Measurements from ENCODE around the gene MARF1.
A peak's percentile ranks its signal among the peaks of the same experiment; 100 is the strongest.
"Not testable (repeated sequence)": the region's sequence is repeated elsewhere in the genome, so short reads cannot be mapped to it uniquely, and the experiment has no call there.

The MARF1 gene

DNA sequence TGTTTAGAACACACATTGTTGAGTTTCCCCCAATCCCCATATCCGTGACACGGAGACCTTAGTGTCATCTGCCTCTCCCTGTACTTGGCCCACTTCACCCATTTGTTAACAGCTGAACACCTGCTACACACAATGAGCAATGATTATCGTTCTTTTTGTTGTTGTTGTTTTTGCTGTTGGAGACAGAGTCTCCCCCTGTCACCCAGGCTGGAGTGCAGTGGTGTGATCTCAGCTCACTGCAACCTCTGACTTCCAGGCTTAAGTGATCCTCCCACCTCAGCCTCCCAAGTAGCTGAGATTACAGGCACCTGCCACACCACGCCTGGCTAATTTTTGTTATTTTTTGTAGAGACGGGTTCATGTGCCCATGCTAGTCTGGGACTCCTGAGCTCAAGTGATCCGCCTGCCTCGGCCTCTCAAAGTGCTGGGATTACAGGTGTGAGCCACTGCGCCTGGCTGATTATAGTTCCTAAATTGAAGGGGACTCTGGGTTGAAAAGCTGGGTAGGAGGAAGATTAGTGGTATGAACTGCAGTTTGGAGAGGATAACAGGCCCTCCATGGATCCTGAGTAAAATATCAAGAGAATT, 28.7 kb upstream of the MARF1 start:
- Mint-ChIP-seq H3K36me3 (ENCODE audit: low read depth) (peaks cover 59% of the 10 kb centered on the region), H3K27me3 (ENCODE audit: low read depth) (no peaks in the 10 kb centered on the region), H3K27ac (peak overlapping the region; percentile 97), H3K9me3 (no peaks in the 10 kb centered on the region), H3K4me1 (ENCODE audit: low read depth) (peaks cover 36% of the 10 kb centered on the region), H3K4me3 (peak overlapping the region; percentile 36)
- no peak for DNase-seq (ENCODE audit: low spot score)

DNA sequence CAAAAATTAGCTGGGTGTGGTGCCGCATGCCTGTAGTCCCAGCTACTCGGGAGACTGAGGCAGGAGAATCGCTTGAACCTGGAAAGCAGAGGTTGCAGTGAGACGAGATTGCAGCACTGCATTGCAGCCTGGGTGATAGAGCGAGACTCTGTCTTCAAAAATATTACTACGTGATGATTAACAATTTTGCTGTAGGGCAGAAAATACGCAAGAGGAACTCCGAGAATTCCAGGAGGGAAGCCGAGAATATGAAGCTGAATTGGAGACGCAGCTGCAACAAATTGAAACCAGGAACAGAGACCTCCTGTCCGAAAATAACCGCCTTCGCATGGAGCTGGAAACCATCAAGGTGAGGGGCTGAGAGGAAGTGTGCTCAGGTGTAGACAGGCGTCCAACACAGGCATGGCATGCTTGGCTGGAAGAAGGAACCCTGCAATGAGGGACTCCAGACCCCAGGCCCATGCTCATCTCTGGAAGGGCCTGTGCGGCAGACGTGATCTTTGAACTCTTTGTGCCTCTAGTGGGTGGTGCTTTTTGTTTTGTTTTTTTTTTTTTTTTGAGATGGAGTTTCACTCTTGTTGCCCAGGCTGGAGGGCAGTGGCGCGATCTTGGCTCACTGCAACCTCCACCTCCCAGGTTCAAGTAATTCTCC, 24.3 kb upstream of the MARF1 start:
- Mint-ChIP-seq H3K4me1 (ENCODE audit: low read depth) (peaks cover 13% of the 10 kb centered on the region), H3K36me3 (ENCODE audit: low read depth) (peaks cover 52% of the 10 kb centered on the region), H3K9me3 (no peaks in the 10 kb centered on the region), H3K4me3 (no peak overlapping the region), H3K27me3 (ENCODE audit: low read depth) (no peaks in the 10 kb centered on the region), H3K27ac (no peak overlapping the region)
- no peak for DNase-seq (ENCODE audit: low spot score)

DNA sequence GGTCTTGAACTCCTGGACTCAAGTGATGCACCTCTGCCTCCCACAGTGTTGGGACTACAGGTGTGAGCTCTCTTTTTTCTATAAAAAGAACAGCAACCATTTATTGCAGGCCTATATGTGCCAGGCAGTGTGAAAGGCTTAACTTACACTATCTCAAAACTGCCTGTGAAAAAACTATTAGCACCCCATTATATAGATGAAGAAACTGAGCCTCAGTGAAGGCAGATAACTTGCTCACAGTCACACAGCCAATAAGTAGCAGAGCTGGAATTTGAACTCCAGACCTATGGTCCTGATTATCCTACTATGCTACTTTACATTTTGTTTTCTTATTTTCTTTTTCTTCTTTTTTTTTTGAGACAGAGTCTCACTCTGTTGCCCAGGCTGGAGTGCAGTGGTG, 22.2 kb upstream of the MARF1 start:
- Mint-ChIP-seq H3K27me3 (ENCODE audit: low read depth) (no peaks in the 10 kb centered on the region), H3K36me3 (ENCODE audit: low read depth) (peaks cover 55% of the 10 kb centered on the region), H3K4me1 (ENCODE audit: low read depth) (peaks cover 8% of the 10 kb centered on the region), H3K9me3 (no peaks in the 10 kb centered on the region), H3K4me3 (no peak overlapping the region), H3K27ac (no peak overlapping the region)
- DNase-seq (ENCODE audit: low spot score): no peak

DNA sequence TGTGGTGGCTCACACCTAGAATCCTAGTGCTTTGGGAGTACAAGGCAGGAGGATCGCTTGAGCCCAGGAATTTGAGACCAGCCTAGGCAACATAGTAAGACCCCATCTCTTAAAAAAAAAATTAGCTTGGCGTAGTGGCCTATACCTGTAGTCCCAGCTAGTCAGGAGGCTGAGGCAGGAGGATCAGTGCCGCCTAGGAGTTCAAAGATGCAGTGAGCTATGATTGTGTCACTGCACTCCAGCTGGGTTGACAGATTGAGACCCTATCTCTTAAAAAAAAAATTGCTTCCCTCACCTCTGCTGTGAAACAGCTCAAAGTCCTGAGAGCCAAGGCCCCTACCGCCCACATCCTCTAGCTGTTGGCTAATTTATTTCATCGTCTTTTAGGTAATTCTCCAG, 17.2 kb upstream of the MARF1 start:
- peaks cover 45% of the 10 kb centered on the region for H3K36me3 Mint-ChIP-seq (ENCODE audit: low read depth)
- H3K4me1 Mint-ChIP-seq (ENCODE audit: low read depth): peaks cover 26% of the 10 kb centered on the region
- no peak overlapping the region for H3K4me3 Mint-ChIP-seq
- peak overlapping the region; percentile 75 for H3K27ac Mint-ChIP-seq
- H3K27me3 Mint-ChIP-seq (ENCODE audit: low read depth): no peaks in the 10 kb centered on the region
- no peaks in the 10 kb centered on the region for H3K9me3 Mint-ChIP-seq
- DNase-seq (ENCODE audit: low spot score): no peak

DNA sequence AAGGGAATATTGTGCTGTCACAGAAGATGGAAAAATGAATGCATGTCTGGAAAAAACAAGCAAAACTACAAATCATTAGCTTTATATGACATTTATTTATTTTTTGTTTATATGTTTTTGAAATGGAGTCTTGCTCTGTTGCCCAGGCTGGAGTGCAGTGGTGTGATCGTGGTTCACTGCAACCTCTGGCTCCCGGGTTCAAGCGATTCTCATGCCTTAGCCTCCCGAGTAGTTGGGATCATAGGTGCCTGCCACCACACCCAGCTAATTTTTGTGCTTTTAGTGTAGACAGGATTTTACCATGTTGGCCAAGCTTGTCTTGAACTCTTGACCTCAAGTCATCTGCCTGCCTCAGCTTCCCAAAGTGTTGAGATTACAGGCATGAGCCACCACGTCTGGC, 15.6 kb upstream of the MARF1 start:
- Mint-ChIP-seq H3K9me3 (no peaks in the 10 kb centered on the region), H3K4me1 (ENCODE audit: low read depth) (peaks cover 28% of the 10 kb centered on the region), H3K27ac (peak overlapping the region; percentile 83), H3K4me3 (peak overlapping the region; percentile 57), H3K36me3 (ENCODE audit: low read depth) (peaks cover 38% of the 10 kb centered on the region), H3K27me3 (ENCODE audit: low read depth) (no peaks in the 10 kb centered on the region)
- DNase-seq (ENCODE audit: low spot score): no peak

DNA sequence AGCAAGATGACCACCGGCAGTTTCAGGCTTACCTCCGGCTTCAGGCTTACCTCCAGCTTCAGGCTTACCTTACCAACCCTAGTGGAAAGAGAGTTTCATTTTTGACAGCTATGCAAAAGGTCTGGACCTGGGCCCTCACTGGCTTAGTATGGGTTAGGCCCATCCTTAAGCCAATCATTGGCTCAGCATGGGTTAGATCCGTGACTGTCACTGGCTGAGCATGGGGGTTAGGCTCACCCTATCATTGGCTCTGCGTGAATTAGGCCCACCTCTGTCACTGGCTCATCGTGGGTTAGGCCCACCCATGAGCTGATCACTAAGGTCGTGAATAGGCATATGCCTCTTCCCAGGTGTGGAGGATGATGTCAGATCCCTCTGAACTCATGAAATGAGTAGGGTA, 15.2 kb upstream of the MARF1 start:
- H3K4me1 Mint-ChIP-seq (ENCODE audit: low read depth): peaks cover 30% of the 10 kb centered on the region
- H3K9me3 Mint-ChIP-seq: no peaks in the 10 kb centered on the region
- peaks cover 38% of the 10 kb centered on the region for H3K36me3 Mint-ChIP-seq (ENCODE audit: low read depth)

DNA sequence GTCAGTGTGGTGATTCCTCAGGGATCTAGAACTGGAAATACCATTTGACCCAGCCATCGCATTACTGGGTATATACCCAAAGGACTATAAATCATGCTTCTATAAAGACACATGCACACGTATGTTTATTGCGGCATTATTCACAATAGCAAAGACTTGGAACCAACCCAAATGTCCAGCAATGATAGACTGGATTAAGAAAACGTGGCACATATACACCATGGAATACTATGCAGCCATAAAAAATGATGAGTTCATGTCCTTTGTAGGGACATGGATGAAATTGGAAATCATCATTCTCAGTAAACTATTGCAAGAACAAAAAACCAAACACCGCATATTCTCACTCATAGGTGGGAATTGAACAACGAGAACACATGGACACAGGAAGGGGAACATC, 12.6 kb upstream of the MARF1 start:
- H3K36me3 Mint-ChIP-seq (ENCODE audit: low read depth): peaks cover 31% of the 10 kb centered on the region
- H3K9me3 Mint-ChIP-seq; H3K4me3 Mint-ChIP-seq; H3K27me3 Mint-ChIP-seq (ENCODE audit: low read depth); DNase-seq (ENCODE audit: low spot score); H3K27ac Mint-ChIP-seq: not testable (repeated sequence)
- peaks cover 41% of the 10 kb centered on the region for H3K4me1 Mint-ChIP-seq (ENCODE audit: low read depth)

More for the DNA sequence above, 15.2 kb upstream of the MARF1 start:
- DNase-seq (ENCODE audit: low spot score): no peak
- Mint-ChIP-seq H3K27ac (peak overlapping the region; percentile 55), H3K4me3 (no peak overlapping the region), H3K27me3 (ENCODE audit: low read depth) (no peaks in the 10 kb centered on the region)

DNA sequence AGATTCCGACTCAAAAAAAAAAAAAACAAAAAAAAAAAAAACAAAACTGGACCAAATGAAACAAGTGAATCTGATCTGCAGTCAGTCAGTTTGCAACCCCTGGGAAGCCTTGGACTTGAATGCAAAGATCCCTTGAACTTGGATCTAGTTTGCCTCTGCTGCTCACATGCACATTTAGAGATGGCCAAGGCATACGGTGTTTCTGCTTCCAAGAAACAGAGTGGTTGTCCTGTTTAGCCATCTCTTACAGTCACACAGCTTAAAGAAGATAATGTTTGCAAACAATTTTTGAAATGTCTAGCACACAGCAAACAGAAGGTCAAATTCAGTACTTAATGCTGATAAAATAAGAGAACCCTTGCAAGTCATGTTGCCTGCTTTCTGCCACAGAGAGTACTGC, 11.6 kb upstream of the MARF1 start:
- peaks cover 39% of the 10 kb centered on the region for H3K4me1 Mint-ChIP-seq (ENCODE audit: low read depth)
- H3K36me3 Mint-ChIP-seq (ENCODE audit: low read depth): peaks cover 26% of the 10 kb centered on the region
- no peak overlapping the region for H3K27ac Mint-ChIP-seq
- DNase-seq (ENCODE audit: low spot score): no peak
- H3K4me3 Mint-ChIP-seq: no peak overlapping the region
- H3K27me3 Mint-ChIP-seq (ENCODE audit: low read depth): no peaks in the 10 kb centered on the region
- no peaks in the 10 kb centered on the region for H3K9me3 Mint-ChIP-seq

DNA sequence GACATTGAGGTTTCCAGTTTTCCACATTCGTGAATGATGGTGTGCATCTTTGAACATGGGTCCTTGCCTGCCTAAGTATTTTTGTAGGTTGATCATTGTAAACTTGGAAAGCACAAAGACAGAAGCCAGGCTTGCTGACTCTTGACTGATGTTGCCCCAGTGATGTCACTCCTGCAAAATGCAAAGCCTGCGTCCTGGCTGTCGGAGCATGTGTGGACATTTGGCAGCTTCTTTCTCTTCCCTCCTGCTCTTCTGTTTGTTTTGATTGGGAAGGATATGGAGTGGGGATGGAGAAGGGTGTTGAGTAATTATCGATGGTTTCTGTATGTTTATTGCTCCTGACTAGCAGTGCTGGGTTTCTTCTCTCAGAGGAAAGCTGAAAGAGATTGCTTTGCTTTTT, 10.3 kb upstream of the MARF1 start:
- no peaks in the 10 kb centered on the region for H3K9me3 Mint-ChIP-seq
- no peak for DNase-seq (ENCODE audit: low spot score)
- H3K27ac Mint-ChIP-seq: no peak overlapping the region
- peaks cover 33% of the 10 kb centered on the region for H3K4me1 Mint-ChIP-seq (ENCODE audit: low read depth)
- H3K36me3 Mint-ChIP-seq (ENCODE audit: low read depth): peaks cover 21% of the 10 kb centered on the region
- peak overlapping the region; percentile 93 for H3K4me3 Mint-ChIP-seq
- H3K27me3 Mint-ChIP-seq (ENCODE audit: low read depth): no peaks in the 10 kb centered on the region

DNA sequence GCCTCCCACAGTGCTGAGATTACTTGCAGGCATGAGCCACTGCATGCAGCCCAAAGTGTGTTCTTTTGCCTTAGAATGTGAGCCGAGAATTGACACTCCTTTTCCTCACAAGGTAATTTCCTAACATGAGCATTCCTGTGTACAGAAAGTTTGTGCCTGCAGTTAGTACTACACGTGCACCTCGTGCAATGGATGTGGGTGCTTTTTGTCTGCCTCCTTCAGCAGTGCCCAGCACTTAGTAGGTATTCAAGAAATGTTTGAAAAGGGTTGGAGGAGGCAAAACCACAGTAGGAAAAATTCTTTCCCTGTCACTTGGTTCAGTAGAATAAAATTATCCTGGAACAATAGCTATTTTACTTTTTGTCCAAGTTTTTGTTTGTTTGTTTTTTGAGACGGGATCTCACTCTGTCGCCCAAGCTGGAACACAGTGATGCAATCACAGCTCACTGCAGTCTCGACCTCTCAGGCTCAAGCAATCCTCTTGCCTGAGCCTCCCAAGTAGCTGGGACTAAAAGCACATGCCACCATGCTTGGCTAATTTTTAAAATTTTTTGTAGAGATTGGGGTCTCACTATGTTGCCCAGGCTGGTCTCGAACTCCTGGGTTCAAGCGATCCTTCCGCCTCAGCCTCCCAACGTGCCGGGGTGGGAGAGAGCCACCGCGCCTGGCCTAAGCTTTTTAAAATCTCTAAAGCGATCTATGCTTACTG, 9.5 kb upstream of the MARF1 start:
- no peak for DNase-seq (ENCODE audit: low spot score)
- Mint-ChIP-seq H3K4me1 (ENCODE audit: low read depth) (peaks cover 26% of the 10 kb centered on the region), H3K9me3 (no peaks in the 10 kb centered on the region), H3K4me3 (peak overlapping the region; percentile 93), H3K27me3 (ENCODE audit: low read depth) (no peaks in the 10 kb centered on the region), H3K27ac (no peak overlapping the region), H3K36me3 (ENCODE audit: low read depth) (peaks cover 18% of the 10 kb centered on the region)

DNA sequence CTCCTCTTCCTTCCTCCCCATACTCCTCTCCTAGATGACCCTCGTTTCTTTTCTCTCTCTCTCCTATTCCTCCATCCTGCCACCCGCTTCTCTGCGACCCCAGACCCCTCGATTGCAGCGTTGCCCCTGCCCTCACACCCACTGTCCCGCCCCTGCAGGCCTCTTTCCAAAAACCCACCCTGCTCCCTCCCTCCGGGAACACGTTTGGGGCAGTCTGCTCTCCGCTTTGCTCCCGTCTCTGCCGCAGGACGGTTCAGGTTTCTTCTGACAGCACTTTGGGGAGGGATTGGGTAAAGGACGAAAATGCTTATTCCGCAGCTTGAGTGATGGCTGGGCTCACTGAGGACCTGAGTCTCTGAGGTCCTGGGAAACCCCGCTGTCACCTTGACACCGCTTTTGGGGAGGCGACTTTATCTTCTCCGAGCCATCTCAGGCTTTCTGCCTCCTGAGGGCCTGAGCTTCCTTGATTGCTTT, 7.8 kb upstream of the MARF1 start:
- Mint-ChIP-seq H3K27ac (peak overlapping the region; percentile 99), H3K9me3 (no peaks in the 10 kb centered on the region), H3K4me1 (ENCODE audit: low read depth) (peaks cover 22% of the 10 kb centered on the region), H3K36me3 (ENCODE audit: low read depth) (peaks cover 14% of the 10 kb centered on the region), H3K4me3 (peak overlapping the region; percentile 93), H3K27me3 (ENCODE audit: low read depth) (no peaks in the 10 kb centered on the region)
- DNase-seq (ENCODE audit: low spot score): peak; percentile 52

DNA sequence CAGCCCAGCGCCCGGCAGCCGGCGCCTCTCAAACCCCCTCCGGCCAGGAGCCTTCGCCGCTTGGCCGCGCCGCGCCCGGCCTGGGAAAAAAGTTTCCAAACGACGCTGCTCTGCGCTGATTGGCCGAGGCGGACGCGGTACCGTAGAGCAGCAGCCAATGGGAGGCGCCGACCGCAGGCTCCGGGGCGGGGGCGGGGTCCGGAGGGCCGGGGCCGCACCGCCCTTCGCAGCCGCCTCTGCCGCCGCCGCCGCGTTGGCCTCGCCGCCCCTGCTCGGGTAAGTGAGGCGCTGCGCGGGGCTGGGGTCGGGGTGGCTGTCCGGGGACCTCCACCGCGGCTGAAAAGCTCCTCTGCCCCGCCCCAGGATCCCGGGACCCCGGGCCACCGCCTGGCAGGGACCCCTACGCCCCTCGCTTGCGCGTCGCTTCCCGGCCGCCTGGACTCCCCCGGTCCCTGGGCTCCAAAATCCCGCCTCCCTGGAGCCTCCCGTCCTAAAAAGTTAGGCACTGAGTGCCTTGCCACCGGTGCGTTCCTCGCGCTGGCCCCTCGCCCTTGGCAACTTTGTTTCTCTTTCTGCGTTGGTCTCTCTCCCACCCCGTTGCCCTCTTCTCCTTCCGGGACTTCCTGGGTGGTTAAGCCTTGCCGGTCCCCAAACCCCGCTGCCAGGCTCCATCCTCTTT, 7.2 kb upstream of the MARF1 start, which contains the start of gene NDE1:
Gene NDE1 (plus strand): TSS at position 227 of the 679 bp plus-strand sequence. CDS start 14,534 bp downstream, outside the sequence.
- no peaks in the 10 kb centered on the region for H3K9me3 Mint-ChIP-seq
- H3K4me1 Mint-ChIP-seq (ENCODE audit: low read depth): peaks cover 22% of the 10 kb centered on the region
- H3K27ac Mint-ChIP-seq: peak within 1 kb of the TSS; percentile 99
- H3K4me3 Mint-ChIP-seq: peak within 1 kb of the TSS; percentile 93
- DNase-seq (ENCODE audit: low spot score): peak; percentile 84
- H3K27me3 Mint-ChIP-seq (ENCODE audit: low read depth): no peaks in the 10 kb centered on the region
- peaks cover 12% of the 10 kb centered on the region for H3K36me3 Mint-ChIP-seq (ENCODE audit: low read depth)

DNA sequence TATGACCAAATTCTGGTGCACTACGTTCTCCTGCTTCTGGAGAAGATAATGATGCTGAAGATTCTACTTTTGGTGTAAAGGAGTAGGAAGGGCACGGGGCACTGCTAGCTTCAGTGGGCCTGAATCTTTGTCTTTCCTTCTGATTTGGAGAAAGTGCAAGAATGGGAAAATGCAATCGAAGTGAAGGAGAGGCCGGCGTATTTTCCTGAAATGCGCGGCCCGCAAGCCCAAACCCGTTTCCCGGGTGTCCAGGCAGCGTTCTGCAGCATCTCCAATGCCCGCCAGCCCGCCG, 6.7 kb upstream of the MARF1 start:
- peak overlapping the region; percentile 84 for H3K4me3 Mint-ChIP-seq
- H3K9me3 Mint-ChIP-seq: no peaks in the 10 kb centered on the region
- H3K36me3 Mint-ChIP-seq (ENCODE audit: low read depth): peaks cover 11% of the 10 kb centered on the region
- no peaks in the 10 kb centered on the region for H3K27me3 Mint-ChIP-seq (ENCODE audit: low read depth)
- DNase-seq (ENCODE audit: low spot score): no peak
- peaks cover 22% of the 10 kb centered on the region for H3K4me1 Mint-ChIP-seq (ENCODE audit: low read depth)
- peak overlapping the region; percentile 78 for H3K27ac Mint-ChIP-seq

DNA sequence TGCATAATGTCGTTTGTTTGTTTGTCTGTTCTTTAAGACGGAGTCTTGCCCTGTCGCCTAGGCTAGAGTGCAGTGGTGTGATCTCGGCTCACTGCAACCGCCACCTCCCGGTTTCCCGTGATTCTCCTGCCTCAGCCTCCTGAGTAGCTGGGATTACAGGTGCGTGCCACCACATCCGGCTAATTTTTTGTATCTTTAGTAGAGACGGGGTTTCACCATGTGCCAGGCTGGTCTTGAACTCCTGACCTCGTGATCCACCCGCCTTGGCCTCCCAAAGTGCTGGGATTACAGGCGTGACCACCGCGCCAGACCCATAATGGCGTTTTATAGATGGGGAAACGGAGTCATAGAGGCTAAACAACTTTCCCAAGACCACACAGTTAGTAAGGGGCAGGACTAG, 6.4 kb upstream of the MARF1 start:
- H3K4me1 Mint-ChIP-seq (ENCODE audit: low read depth): peaks cover 24% of the 10 kb centered on the region
- H3K36me3 Mint-ChIP-seq (ENCODE audit: low read depth): peaks cover 11% of the 10 kb centered on the region
- H3K4me3 Mint-ChIP-seq: peak overlapping the region; percentile 84
- peak overlapping the region; percentile 78 for H3K27ac Mint-ChIP-seq
- DNase-seq (ENCODE audit: low spot score); H3K9me3 Mint-ChIP-seq; H3K27me3 Mint-ChIP-seq (ENCODE audit: low read depth): not testable (repeated sequence)
